GM18951 (cell line): ENCODE measurements around the gene ZNF558.

Experiments used
- POLR2A ChIP-seq: IDR thresholded peaks from 4 replicates; pipeline ENCODE4 v1.6.1; 2011; ENCODE audit warnings: mild to moderate bottlenecking; ENCODE audit not compliant: insufficient read length, insufficient read depth; ENCODE audit errors: extremely low read depth
- in situ Hi-C: fragments of 300-500 bp; cut with MboI; formaldehyde crosslinking; loops from one replicate; pipeline ENCODE4 v1.12.0; 2022; ENCODE audit warnings: low sequenced_read_pairs, mixed read lengths, inconsistent platforms; ENCODE audit not compliant: unreplicated experiment

ZNF558 gene

DNA sequence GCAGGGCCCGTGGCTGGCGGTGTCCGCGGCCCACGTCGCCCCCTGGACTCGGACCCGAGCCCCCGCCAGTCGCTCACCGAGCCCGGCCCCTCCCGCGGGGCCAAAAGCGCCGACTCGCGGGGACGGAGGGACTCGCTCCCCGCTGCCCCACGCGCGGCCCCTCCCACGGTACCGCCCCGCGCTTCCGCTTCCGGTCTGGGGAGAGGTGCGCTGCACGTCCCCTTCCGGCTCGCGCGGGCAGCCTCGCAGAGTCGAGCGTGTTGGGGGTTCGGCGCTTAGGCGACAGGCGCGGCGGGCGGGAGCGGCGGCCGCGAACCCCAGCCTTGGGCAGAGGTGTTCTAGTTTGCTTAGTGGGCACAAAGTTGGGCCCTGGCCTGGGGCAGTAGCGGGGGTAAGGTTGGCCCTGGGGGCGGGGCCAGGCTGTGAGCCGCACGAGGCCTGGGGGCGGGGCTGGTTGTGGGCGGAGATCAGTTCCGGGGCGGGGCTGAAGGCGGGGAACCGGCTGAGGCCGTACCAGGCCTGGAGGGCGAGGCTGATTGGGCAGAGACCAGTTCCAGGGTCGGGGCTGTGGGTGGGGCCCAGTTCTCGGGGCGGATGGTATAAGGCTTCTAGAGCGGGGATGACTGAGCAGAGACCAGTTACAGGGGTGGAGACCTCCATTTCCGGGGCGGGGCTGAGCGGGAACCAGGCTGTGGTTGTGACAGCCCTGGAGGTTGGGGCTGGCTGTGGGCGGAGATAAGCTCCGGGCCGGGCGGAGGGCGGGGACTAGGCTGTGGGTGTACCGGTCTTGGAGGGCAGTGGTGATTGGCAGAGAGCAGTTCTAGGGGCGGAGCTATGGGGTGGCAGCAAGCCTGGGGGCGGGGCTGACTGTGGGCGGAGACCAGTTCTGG lies at the start of gene ZNF558, which contains the start of gene MBD3L1:
ZNF558 (minus strand) TSS at position 173 of the 890 bp plus-strand sequence. CDS start 9,645 bp downstream, outside the sequence.
MBD3L1 (plus strand) TSS at position 246 of the 890 bp plus-strand sequence. CDS start 10,302 bp downstream, outside the sequence.
- peak; percentile 77 for TF ChIP-seq POLR2A
- in situ Hi-C loops: no loop called here

DNA sequence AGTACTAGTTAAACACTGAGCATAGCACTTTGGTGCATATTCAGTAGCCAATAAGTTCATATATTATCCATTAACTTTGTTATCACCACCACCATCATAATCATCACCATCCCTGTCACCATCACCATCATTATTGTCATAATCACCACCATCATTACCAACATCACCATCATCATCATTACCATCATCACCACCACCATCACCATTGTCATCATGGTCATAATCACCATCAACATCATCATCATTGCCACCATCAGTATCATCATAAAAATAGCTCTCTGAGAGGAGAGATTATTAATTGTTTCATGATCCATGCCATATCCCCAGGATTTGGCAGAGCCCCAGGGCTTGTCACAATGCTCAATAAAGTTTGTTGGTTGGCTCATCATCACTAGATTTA lies 49.4 kb upstream of the ZNF558 start:
- in situ Hi-C loops: no loop called here
- TF ChIP-seq POLR2A: no peak

DNA sequence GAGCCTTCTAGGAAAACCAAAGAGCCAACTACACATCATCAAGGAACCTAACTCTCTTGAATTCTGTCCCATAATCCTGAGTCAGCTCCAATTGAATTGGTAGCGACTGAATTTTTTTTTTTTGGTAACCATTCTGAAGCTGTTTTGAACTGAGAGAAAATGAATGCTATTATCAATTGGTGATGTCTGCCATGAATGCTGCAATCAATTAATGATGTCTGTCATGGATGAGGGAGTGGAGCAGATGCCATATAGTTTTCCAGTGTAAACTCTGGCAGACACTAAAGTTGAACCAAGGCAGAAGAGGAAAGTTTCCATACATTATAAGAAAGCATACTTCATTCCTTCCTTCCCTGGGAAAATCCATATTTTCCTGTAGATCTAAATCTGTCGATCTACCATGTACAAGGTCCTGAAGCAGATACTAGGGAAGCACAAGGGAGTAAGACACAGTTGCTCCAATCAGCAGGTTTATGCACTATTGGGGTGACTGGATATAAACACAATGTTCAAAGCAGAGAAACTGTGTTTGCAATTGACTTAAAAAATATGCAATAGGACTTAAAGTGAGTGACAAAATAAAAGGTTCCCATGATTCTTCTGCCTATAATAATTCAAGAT lies 48.9 kb upstream of the ZNF558 start:
- in situ Hi-C loops: no loop called here
- no peak for TF ChIP-seq POLR2A

DNA sequence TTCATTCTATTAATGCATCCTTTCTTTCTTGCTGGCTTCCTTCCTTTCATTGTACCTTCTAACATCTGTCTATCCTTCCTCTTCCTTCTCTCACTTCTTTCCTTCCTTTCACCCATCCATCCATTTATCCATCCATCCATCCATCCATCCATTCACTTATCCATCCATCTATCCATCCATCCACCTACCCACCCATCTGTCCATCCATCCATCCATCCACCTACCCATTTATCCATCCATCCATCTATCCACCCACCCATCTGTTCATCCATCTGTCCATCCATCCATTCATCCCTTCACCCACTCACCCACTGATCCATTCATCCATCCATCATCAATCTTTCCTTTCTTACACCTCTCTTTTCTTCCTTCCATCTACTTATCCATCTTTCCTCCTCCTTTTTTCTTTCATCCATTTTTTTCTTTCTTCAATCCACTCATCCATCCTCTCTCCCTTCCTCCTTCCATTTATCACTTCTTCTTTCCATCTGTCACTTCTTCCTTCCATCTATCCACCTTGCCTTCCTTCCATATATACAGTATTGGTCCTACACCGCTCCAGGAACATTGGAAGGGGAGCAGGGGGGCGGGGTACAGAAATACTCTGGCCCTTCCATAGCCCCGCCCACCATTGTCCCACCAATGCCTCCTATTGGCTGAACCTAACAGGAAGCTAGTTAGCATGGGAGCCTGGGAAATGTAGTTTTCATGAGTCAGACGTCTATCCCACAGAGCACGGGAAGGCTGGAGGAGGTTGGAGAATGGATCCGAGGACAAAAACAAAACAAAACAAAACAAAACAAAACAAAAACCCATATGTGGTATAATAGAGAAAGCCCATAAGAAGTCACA lies 46.0 kb upstream of the ZNF558 start:
- in situ Hi-C loops: no loop called here
- TF ChIP-seq POLR2A: no peak

DNA sequence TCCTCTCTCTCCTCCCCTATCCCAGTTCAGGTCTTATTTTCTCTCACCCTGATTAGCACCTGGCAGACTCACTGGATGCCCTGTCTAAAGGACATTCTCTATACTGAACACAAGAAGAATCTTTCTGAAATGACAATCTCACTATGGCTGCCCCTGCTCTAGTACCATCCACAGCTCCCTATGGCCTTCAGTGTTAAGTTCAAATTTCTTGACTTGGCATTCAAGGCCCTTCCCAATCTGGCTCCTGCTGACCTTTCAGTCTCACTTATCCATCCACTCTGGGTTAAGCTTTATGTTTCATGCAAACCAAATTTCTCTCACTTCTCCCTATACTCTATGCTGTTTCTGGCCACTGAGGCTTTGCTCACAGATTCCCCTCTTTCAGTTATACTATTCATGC lies 34.2 kb upstream of the ZNF558 start:
- TF ChIP-seq POLR2A: no peak
- in situ Hi-C loops: no loop called here

DNA sequence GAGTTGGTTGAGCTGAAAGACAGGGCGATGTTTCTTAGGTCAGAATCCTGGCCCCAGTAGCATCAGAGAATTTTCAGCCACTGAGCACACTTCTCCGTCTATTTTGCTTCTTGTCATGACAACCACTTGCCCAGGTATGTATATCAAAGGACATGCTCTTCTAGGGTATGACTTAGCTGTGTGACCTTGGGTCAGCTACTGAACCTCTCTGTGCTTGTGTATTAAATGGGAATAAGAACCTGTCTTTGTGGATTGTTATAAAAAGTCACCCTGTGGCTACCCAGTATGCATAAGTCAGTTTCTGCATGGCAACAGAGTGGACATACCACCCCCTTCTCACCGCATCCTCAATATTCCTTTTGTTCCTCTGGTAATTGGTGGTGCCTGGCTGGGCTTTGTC lies 26.2 kb upstream of the ZNF558 start:
- in situ Hi-C loops: no loop called here
- TF ChIP-seq POLR2A: no peak

DNA sequence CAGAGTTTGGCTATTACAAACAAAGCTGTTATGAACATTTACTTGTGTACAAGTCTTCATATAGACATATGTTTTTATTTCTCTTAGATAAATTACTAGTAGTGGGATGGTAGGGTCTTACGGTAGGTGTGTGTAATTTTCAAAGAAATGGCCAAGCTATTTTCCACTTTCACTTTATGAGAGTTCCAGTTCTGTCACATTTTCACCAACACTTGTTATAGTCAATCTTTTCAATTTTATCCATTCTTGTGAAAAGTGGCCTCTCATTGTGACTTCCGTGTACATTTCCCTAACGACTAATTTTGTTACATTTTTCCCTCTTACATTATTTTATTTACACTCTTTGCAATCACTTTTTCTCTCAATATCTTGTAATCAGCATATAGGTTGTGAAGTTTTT lies 18.4 kb upstream of the ZNF558 start:
- TF ChIP-seq POLR2A: no peak
- in situ Hi-C loops: no loop called here

DNA sequence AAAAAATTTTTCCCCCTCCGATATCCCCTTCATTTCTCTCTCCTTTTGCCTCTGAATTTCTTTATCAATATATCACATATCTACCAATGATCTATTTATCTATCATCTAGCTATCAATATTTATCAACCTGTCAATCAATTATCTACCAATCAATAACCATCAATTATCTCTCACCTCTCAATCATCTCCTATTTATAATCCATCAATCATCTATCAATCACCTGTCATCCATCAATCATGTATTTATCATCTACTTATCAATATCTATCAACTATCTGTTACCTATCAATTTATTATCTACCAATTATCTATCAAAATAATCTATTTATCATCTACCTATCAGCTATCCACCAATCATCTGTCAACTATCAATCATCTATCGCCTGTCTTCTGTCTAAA lies 17.1 kb upstream of the ZNF558 start:
- no peak for TF ChIP-seq POLR2A
- in situ Hi-C loops: no loop called here

DNA sequence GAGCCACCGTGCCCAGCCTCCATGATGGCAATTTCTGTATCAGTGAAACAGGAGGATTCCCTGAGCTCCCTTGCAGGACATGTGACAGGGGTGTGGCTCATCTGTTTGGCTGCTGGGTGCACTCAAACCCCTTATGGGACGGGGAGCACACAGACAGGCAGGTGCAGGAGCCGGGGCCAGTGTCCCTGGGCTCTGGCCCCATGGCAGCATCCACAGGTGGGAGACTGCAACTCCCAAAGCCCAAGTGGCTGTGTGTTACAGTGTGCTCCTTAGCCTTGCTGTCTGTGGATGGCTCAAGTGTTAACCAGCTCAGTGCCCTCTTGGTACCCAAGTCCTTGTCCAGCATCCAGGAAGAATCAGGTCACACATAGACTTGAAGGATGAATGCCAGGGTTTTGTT lies 14.7 kb upstream of the ZNF558 start:
- TF ChIP-seq POLR2A: no peak
- in situ Hi-C loops: no loop called here

DNA sequence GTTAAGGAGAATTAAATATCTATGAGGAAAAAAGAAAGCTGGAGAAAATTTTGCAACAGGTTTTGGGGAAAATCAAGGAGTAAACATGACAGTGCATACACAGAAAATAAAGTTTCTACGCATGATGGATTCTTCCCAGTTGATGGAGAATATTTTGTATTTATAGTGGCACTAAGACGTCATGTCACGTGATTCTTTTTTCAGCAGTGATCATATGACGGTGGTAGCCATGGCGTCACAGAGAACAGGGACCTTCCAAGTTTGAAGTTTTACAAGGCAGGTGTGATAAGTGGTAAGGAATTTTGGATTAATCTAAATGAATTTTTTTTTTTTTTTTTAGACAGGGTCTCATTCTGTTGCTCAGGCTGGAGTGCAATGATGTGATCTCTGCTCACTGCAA lies 8.6 kb upstream of the ZNF558 start:
- in situ Hi-C loops: no loop called here
- no peak for TF ChIP-seq POLR2A

DNA sequence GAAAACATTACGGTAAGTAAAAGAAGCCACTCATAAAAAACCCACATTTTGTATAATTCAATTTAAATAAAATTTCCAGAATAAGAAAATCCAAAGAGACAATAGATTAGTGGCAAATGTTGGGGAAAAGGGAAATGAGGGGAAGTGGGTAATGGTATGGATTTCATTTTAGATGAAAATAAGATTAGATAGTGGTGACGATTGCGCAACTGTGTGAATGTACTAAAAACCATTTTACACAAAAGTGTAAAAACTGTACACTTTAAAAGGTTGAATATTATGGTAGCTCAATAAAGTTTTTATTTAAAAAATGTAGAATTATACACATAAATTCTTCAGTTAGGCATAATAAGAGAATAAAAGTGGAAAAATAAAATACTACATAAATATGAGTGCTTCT lies 3.8 kb upstream of the ZNF558 start:
- in situ Hi-C loops: no loop called here
- TF ChIP-seq POLR2A: no peak

DNA sequence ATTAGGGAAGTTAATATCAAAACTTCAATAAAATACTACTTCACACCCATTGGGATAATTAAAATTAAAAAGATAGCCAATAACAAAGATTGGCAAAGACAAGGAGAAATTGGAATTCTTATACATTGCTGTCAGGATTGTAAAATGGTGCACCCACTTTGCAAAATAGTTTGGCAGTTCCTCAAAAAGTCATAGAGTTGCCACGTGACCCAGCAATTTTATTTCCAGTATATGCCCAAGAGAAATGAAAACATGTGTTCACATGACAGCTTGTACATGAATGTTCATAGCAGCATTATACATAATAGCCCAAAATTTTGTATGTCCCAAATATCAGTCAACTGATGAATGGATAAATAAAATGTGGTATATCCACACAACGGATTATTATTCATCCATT lies 3.3 kb upstream of the ZNF558 start:
- in situ Hi-C loops: no loop called here
- no peak for TF ChIP-seq POLR2A

DNA sequence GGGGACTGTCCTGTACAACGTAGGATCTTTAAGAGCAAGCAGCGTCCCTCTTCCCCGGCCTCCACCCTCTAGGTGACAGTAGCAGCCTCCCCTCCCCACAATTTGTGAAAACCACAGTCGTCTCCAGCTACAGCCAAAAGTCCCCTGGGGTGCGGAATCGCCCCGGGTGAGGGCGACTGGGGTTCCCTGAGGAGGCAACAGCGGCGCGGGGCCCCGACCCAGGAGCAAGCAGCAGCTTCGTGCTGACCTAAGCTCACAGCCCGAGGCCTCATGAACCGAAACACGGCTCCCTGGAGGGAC lies 322 bp downstream of the ZNF558 start:
- in situ Hi-C loops: no loop called here
- no peak for TF ChIP-seq POLR2A

DNA sequence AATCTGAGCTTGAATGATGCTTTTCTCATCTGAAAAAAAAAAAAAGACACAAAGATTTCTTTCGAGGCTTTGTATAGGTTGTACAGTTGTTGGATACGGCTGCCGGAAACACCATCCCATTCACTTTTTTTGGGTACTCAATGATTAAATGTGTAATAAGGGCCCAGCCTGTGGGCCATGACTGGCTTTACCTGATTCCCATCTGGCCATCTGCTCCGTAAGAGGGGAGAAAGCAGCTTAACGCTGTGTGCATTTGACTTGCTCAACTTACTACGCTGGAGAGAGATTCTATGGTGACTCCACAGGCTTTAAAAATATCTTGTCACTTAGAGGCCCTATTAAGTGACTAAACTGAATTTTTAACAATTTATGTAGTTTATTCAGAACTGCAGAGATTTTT lies 731 bp downstream of the ZNF558 start:
- in situ Hi-C loops: no loop called here
- no peak for TF ChIP-seq POLR2A

DNA sequence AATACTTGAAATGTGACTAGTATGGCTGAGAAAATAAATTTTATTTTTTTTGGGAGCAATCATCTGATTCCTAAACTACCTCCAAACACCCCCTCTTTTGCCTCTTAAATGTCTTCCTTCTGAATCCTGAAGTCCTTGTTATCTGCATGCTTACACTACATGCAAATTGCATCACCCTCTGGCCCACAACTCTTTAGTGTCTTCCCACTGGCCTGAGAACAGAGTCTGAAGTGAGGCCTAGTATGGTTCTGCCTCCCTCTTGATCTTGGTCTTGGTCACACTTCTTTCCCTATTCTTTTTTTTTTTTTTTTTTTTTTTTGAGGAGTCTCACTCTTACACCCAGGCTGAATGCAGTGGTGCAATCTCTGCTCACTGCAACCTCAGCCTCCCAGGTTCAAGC lies 4.8 kb downstream of the ZNF558 start:
- in situ Hi-C loops: no loop called here
- no peak for TF ChIP-seq POLR2A
